Gastroesophageal sphincter (tissue), 3 donors: ENCODE results near the gene PNPLA3.

Source experiments
- CTCF ChIP-seq, 4 experiments: fragments of 200-600 bp in 2 of 4; fragments of 450-650 bp in 2 of 4; sonication (generic) in 1 of 4; IDR thresholded peaks; one replicate each; pipeline ENCODE4 v1.5.1; 2017 to 2019; ENCODE audit warnings: antibody characterized with exemption in 4 of 4, mild to moderate bottlenecking in 2 of 4, moderate library complexity in 2 of 4
- EP300 ChIP-seq: sonication (generic); formaldehyde crosslinking; IDR thresholded peaks from one replicate; pipeline ENCODE4 v1.6.1; 2017; ENCODE audit warnings: antibody characterized with exemption, mild to moderate bottlenecking
- POLR2A ChIP-seq, 2 donors: fragments of 450-650 bp; IDR thresholded peaks; one replicate each; pipeline ENCODE4 v1.6.1; 2017; ENCODE audit warnings: antibody characterized with exemption in 2 of 2, mild to moderate bottlenecking in 2 of 2, moderate library complexity in 1 of 2
- POLR2AphosphoS5 ChIP-seq: sonication (generic); formaldehyde crosslinking; IDR thresholded peaks from one replicate; pipeline ENCODE4 v1.6.1; 2017; ENCODE audit warnings: antibody characterized with exemption

- TF ChIP-seq CTCF (IDR thresholded peaks at IDR 0.05): no peak
- no peak for TF ChIP-seq POLR2A (IDR thresholded peaks at IDR 0.05)
- TF ChIP-seq EP300: no peak
- TF ChIP-seq POLR2AphosphoS5: no peak
Observed at GRCh38 chr22:43968614-43969013, 45.0 kb downstream of the PNPLA3 start.
